ENCODE measurements around the gene CINP. TPM values are rescaled to one million over a fixed set of nuclear protein-coding genes. Genes with fewer than 3 reads are reported as not detected.
A peak's percentile ranks its signal among the peaks of the same experiment; 100 is the strongest.

Gene CINP
- total and polyA plus RNA-seq, 2 of the 13 experiments (the other 11 are each of a cell fraction or from before 2014, with no cell fraction given), result 32.8 to 42.8 TPM

DNA sequence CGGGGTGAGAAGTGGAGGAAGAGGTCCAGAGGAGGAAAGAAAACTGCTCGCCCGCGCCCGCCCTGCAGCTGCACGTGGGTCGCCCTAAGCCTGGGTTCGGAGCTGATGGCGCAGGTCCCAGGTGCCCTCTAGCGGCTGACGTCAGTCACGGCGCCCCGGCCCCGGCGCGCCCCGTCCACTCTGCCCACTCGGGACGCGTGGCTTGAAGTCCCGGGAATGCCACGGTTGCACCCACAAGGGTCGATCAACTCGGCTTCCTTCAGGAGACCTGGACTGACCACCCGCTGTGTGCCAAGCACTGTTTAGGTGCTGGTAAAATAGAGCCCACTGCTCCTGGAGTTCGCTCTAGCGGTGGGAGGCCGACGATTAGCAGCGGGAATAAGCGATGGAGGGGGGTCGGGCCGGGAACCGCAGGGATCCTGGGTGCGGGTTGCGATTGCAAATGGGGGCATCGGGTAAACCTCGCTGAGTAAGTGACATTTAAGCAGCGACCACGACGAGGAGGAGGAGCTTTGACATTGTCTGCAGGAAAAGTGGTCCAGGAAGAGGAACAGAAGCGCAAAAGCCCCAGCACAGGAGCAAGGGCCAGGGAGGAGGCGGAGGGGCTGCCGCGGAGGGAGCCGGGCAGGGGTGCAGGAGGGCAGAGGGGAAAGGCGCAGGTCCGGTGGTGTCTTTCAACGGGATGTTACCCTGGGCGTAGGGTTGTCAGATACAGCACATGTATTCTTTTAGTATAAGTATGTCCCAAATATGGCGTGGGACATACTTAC is 48.3 kb downstream of the CINP start (continued):
- TF ChIP-seq CENPBD1 (CRISPR knock-in tag; IDR thresholded peaks at IDR 0.05; ENCODE audit: borderline replicate concordance, low read depth), result no peak
- no peak for TF ChIP-seq NR2F6 (IDR thresholded peaks at IDR 0.05)
- peak; percentile 39; the same call in 1 of the 2 replicates for TF ChIP-seq NR2F6 (CRISPR knock-in tag; IDR thresholded peaks at IDR 0.05)
- peak; percentile 48; the same call in 1 of the 2 replicates for TF ChIP-seq TAF1 (CRISPR knock-in tag; IDR thresholded peaks at IDR 0.05)
- TF ChIP-seq CCDC6 (CRISPR knock-in tag; IDR thresholded peaks at IDR 0.05), result no peak
- no peak for TF ChIP-seq TMF1 (CRISPR knock-in tag; IDR thresholded peaks at IDR 0.05; ENCODE audit: low read depth)
- TF ChIP-seq SMARCE1 (IDR thresholded peaks at IDR 0.05; ENCODE audit: borderline replicate concordance), result no peak
- TF ChIP-seq ZNF547 (CRISPR knock-in tag; IDR thresholded peaks at IDR 0.05), result peak; percentile 62; the same call in 1 of the 2 replicates
- TF ChIP-seq KDM3A (CRISPR knock-in tag; IDR thresholded peaks at IDR 0.05; ENCODE audit: low read depth), result peak; percentile 92; the same call in 1 of the 2 replicates
- no peak for TF ChIP-seq NFYC (CRISPR knock-in tag; IDR thresholded peaks at IDR 0.05)
- TF ChIP-seq MAZ (IDR thresholded peaks at IDR 0.05; ENCODE audit: borderline replicate concordance, low read depth, low read length), result no peak
- peak; percentile 79 for TF ChIP-seq MAZ (CRISPR knock-in tag; IDR thresholded peaks at IDR 0.05; ENCODE audit: low read depth)
- peak; percentile 47 for TF ChIP-seq PHF8 (CRISPR knock-in tag; IDR thresholded peaks at IDR 0.05)
- no peak for TF ChIP-seq ZFP62 (CRISPR knock-in tag; IDR thresholded peaks at IDR 0.05)
- TF ChIP-seq, protein P1, sequence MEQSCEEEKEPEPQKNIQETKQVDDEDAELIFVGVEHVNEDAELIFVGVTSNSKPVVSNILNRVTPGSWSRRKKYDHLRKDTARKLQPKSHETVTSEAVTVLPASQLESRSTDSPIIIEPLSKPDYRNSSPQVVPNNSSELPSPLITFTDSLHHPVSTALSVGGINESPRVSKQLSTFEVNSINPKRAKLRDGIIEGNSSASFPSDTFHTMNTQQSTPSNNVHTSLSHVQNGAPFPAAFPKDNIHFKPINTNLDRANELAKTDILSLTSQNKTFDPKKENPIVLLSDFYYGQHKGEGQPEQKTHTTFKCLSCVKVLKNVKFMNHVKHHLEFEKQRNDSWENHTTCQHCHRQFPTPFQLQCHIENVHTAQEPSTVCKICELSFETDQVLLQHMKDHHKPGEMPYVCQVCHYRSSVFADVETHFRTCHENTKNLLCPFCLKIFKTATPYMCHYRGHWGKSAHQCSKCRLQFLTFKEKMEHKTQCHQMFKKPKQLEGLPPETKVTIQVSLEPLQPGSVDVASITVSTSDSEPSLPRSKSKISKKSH (CRISPR knock-in tag; IDR thresholded peaks at IDR 0.05; ENCODE audit: borderline replicate concordance), result peak; percentile 59; the same call in 1 of the 2 replicates
- TF ChIP-seq ZNF775 (CRISPR knock-in tag; IDR thresholded peaks at IDR 0.05; ENCODE audit: borderline replicate concordance), result peak; percentile 41; the same call in 1 of the 2 replicates
- TF ChIP-seq ZFP37 (CRISPR knock-in tag; IDR thresholded peaks at IDR 0.05; ENCODE audit: borderline replicate concordance), result no peak
- TF ChIP-seq DNMT1 (CRISPR knock-in tag; IDR thresholded peaks at IDR 0.05), result no peak
- no peak for TF ChIP-seq RXRB (CRISPR knock-in tag; IDR thresholded peaks at IDR 0.05; ENCODE audit: borderline replicate concordance)
- TF ChIP-seq RBM22 (optimal IDR thresholded peaks at IDR 0.05; ENCODE audit: low read length), result no peak
- no peak for TF ChIP-seq ZNF816 (CRISPR knock-in tag; IDR thresholded peaks at IDR 0.05; ENCODE audit: borderline replicate concordance)
- 0 out of 2 replicates have a peak, but pooled peaks have one; percentile 17 for TF ChIP-seq RARA (CRISPR knock-in tag; IDR thresholded peaks at IDR 0.05)
- no peak for TF ChIP-seq MZF1 (CRISPR knock-in tag; IDR thresholded peaks at IDR 0.05; ENCODE audit: borderline replicate concordance)
- no peak for TF ChIP-seq FOXM1 (CRISPR knock-in tag; IDR thresholded peaks at IDR 0.05)
- no peak; the same call in 1 of the 2 replicates for TF ChIP-seq SMC3 (IDR thresholded peaks at IDR 0.05; ENCODE audit: low read length)
- TF ChIP-seq ATM (IDR thresholded peaks at IDR 0.05; ENCODE audit: borderline replicate concordance), result no peak
- no peak for TF ChIP-seq ZNF496 (CRISPR knock-in tag; IDR thresholded peaks at IDR 0.05; ENCODE audit: insufficient replicate concordance)
- TF ChIP-seq MLLT10 (CRISPR knock-in tag; IDR thresholded peaks at IDR 0.05), result no peak
- no peak; the same call in 1 of the 2 replicates for TF ChIP-seq DNMT3B (CRISPR knock-in tag; conservative IDR thresholded peaks at IDR 0.05)
- TF ChIP-seq KLF6 (CRISPR knock-in tag; IDR thresholded peaks at IDR 0.05), result 0 out of 2 replicates have a peak, but pooled peaks have one; percentile 60
- TF ChIP-seq SIX1 (CRISPR knock-in tag; IDR thresholded peaks at IDR 0.05; ENCODE audit: borderline replicate concordance), result no peak
- peak; percentile 75; the same call in 1 of the 2 replicates for TF ChIP-seq HIVEP1 (CRISPR knock-in tag; IDR thresholded peaks at IDR 0.05)
